ENCODE results near the gene FBXL17.

- TF ChIP-seq BACH1 (tag; IDR thresholded peaks at IDR 0.05) (no peak), SP1 (CRISPR knock-in tag; IDR thresholded peaks at IDR 0.05) (no peak), RNF2 (IDR thresholded peaks at IDR 0.05) (no peak), GATAD2A (IDR thresholded peaks at IDR 0.05) (no peak), TAF7 (tag; IDR thresholded peaks at IDR 0.05) (no peak), CREM (IDR thresholded peaks at IDR 0.05; ENCODE audit: low read depth) (no peak)
Observed at GRCh38 chr5:108201721-108202120, 180.2 kb downstream of the FBXL17 start.

All from K562 (cell line).